HepG2 (cell line): ENCODE measurements around the gene VPS52. TPM values are rescaled to one million over a fixed set of nuclear protein-coding genes. Genes with fewer than 3 reads are reported as not detected.
A peak's percentile ranks its signal among the peaks of the same experiment; 100 is the strongest.

Experiments used
- ARID4A ChIP-seq: sonication (generic); formaldehyde crosslinking; IDR thresholded peaks from 2 replicates; pipeline ENCODE4 v1.5.0; 2020; ENCODE audit warnings: mild to moderate bottlenecking, missing genetic modification reagents, borderline replicate concordance
- ATF5 ChIP-seq: sonication (generic); formaldehyde crosslinking; IDR thresholded peaks from 2 replicates; pipeline ENCODE4 v1.4.0; 2020; ENCODE audit warnings: mild to moderate bottlenecking, low read depth, missing genetic modification reagents
- DRAP1 ChIP-seq: IDR thresholded peaks from 2 replicates; pipeline ENCODE4 v1.6.1; 2016; ENCODE audit warnings: missing genetic modification reagents, missing compliant biosample characterization
- ETV5 ChIP-seq: IDR thresholded peaks from 2 replicates; pipeline ENCODE4 v1.6.1; 2018; ENCODE audit warnings: missing biosample characterization, missing genetic modification reagents, inconsistent platforms, borderline replicate concordance
- GMEB2 ChIP-seq: IDR thresholded peaks from 2 replicates; pipeline ENCODE4 v1.6.1; 2016; ENCODE audit warnings: missing biosample characterization, missing genetic modification reagents, low read depth
- HMGA1 ChIP-seq: sonication (generic); formaldehyde crosslinking; conservative IDR thresholded peaks from 2 replicates; pipeline ENCODE4 v1.4.0; 2020; ENCODE audit warnings: missing genetic modification reagents
- HMGXB4 ChIP-seq, 2 experiments: sonication (generic) in 1 of 2; formaldehyde crosslinking in 1 of 2; IDR thresholded peaks; 2 replicates each; pipeline versions ENCODE4 v1.4.0 to v1.6.1; 2018 to 2020; ENCODE audit warnings: missing genetic modification reagents in 2 of 2, borderline replicate concordance in 1 of 2, low read depth in 1 of 2, mild to moderate bottlenecking in 1 of 2, missing biosample characterization in 1 of 2
- HOXA3 ChIP-seq: sonication (generic); formaldehyde crosslinking; IDR thresholded peaks from 2 replicates; pipeline ENCODE4 v1.5.0; 2020; ENCODE audit warnings: missing genetic modification reagents
- MAX ChIP-seq: IDR thresholded peaks from 2 replicates; pipeline ENCODE4 v1.6.1; 2012; ENCODE audit warnings: inconsistent platforms
- MIER2 ChIP-seq: IDR thresholded peaks from 2 replicates; pipeline ENCODE4 v1.6.1; 2016; ENCODE audit warnings: missing biosample characterization, missing genetic modification reagents
- PAWR ChIP-seq: sonication (generic); formaldehyde crosslinking; IDR thresholded peaks from 2 replicates; pipeline ENCODE4 v1.4.0; 2020; ENCODE audit warnings: missing genetic modification reagents, mild to moderate bottlenecking, borderline replicate concordance
- RNF2 ChIP-seq: fragments of 450-650 bp; conservative IDR thresholded peaks from 2 replicates; pipeline ENCODE4 v1.6.1; 2016; ENCODE audit warnings: low read depth
- TSC22D2 ChIP-seq: sonication (generic); formaldehyde crosslinking; IDR thresholded peaks from 2 replicates; pipeline ENCODE4 v1.5.1; 2020; ENCODE audit warnings: missing genetic modification reagents, mild to moderate bottlenecking, borderline replicate concordance
- ZBTB25 ChIP-seq: IDR thresholded peaks from 2 replicates; pipeline ENCODE4 v1.6.1; 2018; ENCODE audit warnings: missing genetic modification reagents
- ZSCAN31 ChIP-seq: sonication (generic); formaldehyde crosslinking; IDR thresholded peaks from 2 replicates; pipeline ENCODE4 v1.5.0; 2020; ENCODE audit warnings: low read depth, mild to moderate bottlenecking, missing genetic modification reagents
- polyA plus RNA-seq, 8 experiments: library from polyadenylated mRNA; depleted of rRNA in 3 of 8; stranded (reverse) in 7 of 8; unstranded in 1 of 8; fragments of >200 nt; fragmentation: Illumina TruSeq in 4 of 8; extraction: Trizol in 4 of 8; gene quantifications; 2 replicates each; pipeline versions ENCODE4 v1.2.1 to v1.2.3, GENCODE V29; 2011 to 2016; ENCODE audit warnings: low read depth in 4 of 8, missing spikeins in 1 of 8, mixed read lengths in 1 of 8; ENCODE audit not compliant: insufficient read depth in 1 of 8
- total RNA-seq, 5 experiments: library from RNA; depleted of rRNA; stranded (reverse); fragments of >200 nt; fragmentation: Illumina TruSeq; extraction: Trizol; gene quantifications; 2 replicates each; pipeline ENCODE4 v1.2.3, GENCODE V29; 2016; ENCODE audit warnings: low read depth in 1 of 5

VPS52 gene
- total and polyA plus RNA-seq, 2 of the 13 experiments (the other 11 are each of a cell fraction or from before 2014, with no cell fraction given) = 48.9 to 85.5 TPM

GRCh38 chr6:33312361-33313104 lies 40.9 kb upstream of the VPS52 start (continued):
- TF ChIP-seq ARID4A (CRISPR knock-in tag) = peak; percentile 66; the same call in 1 of the 2 replicates
- peak; percentile 74; the same call in 1 of the 2 replicates for TF ChIP-seq ZBTB25 (CRISPR knock-in tag)
- TF ChIP-seq GMEB2 (CRISPR knock-in tag) = peak; percentile 17; the same call in 1 of the 2 replicates
- TF ChIP-seq DRAP1 (CRISPR knock-in tag) = peak; percentile 41; the same call in 1 of the 2 replicates
- TF ChIP-seq PAWR (CRISPR knock-in tag) = no peak
- TF ChIP-seq ZSCAN31 (CRISPR knock-in tag) = peak; percentile 40; the same call in 1 of the 2 replicates
- peak; percentile 18; the same call in 1 of the 2 replicates for TF ChIP-seq ETV5 (CRISPR knock-in tag)
- TF ChIP-seq MIER2 (CRISPR knock-in tag) = 0 out of 2 replicates have a peak, but pooled peaks have one; percentile 58
- peak; percentile 28; the same call in 1 of the 2 replicates for TF ChIP-seq HOXA3 (CRISPR knock-in tag)
- 0 out of 2 replicates have a peak, but pooled peaks have one; percentile 50 for TF ChIP-seq RNF2
- 0 out of 2 replicates have a peak, but pooled peaks have one; percentile 11 for TF ChIP-seq ATF5 (CRISPR knock-in tag)
- peak; percentile 48 to 59; a peak in 3 of 4 replicates for TF ChIP-seq HMGXB4 (CRISPR knock-in tag; IDR thresholded peaks at IDR 0.05; ENCODE audit: borderline replicate concordance in 1 of 2, low read depth in 1 of 2)
- 0 out of 2 replicates have a peak, but pooled peaks have one; percentile 33 for TF ChIP-seq TSC22D2 (CRISPR knock-in tag)
- TF ChIP-seq HMGA1 (CRISPR knock-in tag) = no peak
- peak; percentile 56; the same call in 1 of the 2 replicates for TF ChIP-seq MAX
